Central memory CD4-positive, alpha-beta T cell (primary cell): ENCODE results near the gene TUT1.
A peak's percentile ranks its signal among the peaks of the same experiment; 100 is the strongest.
"Not testable (repeated sequence)": the region's sequence is repeated elsewhere in the genome, so short reads cannot be mapped to it uniquely, and the experiment has no call there.

Experiments
- DNase-seq: peaks from one replicate; pipeline ENCODE4 v3.0.0; 2022

Gene TUT1

DNA sequence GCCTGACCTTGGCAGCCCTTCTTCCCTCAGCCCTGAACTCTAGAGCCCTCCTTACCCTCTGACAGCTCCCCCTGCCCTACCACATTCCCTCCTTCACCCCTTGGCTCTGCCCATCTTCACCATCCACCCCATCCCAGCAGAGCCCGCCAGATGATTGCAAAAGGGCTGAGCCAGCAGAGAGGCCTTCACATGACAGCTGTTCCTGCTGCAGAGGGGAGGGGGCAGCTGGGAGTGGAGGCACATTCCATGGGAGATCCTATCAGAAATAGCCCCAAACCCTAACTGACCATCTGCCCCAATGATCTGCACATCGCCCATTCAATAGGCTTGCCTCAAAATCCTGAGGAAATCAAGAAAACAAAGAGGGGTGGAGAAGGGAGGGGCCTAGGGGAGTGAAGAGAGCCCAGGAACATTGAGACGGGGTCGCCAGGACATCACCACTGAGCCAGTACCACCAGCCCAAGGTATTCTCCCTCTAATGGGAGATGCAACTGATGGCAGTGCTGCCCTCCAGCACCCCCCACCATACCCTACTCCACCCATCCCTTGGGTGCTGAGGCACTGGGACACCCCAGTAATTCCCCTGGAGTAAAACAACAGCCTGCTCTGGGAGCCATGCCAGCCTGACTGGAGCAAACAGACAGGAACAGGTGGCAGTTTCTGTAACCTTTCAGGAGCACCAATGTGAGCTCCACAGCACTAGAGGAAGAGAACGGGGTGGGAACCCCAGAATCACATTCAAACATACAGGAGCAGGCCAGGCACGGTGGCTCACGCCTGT, 36.7 kb downstream of the TUT1 start:
- DNase-seq, result no peak

DNA sequence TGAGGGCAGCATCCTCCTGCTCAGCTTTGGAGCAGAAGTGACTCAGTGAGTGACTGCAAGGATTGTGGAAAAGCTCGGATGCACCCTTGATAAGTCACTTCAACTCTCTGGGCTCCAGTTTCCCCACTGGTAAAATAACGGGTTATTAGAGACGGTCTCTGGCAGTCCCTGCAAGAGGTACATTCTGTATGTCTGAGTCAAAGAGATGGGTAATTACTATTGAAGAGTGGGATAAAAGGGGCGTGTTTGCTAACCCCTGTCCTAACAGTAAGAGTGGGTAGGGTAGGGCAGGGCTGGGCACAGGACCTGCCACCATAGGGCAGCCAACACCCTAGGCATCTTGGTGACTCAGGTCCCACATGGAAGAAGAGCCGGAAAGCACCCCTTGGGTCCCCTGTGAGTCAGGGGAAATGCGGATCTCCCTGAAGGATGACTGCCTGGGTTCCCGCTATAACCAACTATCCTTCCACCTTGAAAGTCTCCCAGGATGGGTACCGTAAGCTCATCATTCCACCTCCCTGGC, 37.4 kb downstream of the TUT1 start:
- DNase-seq, result no peak

DNA sequence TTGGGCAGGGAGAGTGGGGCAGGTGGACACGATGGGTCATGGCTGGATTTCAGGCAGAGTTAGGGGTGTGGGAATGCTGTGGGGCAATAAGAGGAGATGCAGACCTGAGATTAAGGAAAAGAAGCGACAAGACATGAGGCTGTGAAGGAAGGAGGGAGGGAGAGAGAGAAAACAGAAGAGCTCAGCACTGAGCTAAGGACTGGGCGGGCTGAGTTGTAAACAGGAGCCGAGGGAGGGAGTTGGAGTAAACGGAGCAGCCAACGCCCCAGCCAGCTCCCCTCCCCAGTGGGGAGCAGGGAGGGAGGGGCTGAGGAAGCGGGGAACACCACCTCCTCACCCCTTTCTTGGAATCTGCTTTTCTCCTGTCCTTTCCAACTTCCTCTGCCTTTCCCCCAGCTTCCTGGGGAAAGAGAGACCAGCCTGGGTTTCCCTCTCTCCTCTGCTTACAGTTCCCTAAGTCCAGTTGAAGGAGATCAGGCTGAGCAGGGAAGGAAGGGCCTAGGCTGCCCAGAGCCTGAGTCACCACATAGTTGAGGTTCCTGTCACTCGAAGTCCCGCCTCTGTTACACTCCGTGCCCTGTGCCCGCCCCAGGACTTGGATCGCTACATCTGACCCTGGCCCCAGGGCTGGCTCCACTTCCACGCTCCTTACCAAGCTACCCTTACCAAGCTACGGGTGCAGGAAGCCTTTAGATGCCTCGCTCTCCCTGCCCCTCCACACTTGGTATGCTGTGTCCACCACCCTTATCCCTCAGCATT, 38.1 kb downstream of the TUT1 start:
- DNase-seq, result peak; percentile 73

DNA sequence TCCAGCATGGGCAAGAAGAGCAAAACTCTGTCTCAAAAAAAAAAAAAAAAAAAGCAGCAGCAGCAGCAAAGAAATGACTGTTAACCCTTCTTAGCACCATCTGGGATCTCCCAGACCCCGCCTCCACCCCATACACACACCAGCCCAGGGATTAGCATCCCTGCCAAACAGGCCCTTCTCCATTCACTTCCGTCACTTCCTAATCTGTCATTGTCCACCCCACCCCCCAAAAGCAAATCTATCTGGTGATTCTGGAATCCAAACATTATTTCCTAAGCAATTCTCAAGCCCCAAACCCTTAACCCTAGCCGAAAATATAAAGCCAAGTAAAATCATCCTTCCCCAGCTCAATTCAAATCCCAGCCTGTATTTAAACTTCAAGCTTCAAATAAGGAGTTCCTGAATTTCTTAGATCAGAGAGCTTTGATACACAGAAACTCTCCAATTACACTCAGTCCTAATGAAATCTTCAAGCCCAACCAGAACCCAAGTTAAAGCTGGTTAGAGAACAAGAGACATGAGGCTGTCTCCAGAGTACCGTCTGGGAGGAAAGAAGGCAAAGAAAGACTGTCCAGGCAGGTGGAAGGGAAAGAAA, 38.7 kb downstream of the TUT1 start:
- DNase-seq, result no peak

DNA sequence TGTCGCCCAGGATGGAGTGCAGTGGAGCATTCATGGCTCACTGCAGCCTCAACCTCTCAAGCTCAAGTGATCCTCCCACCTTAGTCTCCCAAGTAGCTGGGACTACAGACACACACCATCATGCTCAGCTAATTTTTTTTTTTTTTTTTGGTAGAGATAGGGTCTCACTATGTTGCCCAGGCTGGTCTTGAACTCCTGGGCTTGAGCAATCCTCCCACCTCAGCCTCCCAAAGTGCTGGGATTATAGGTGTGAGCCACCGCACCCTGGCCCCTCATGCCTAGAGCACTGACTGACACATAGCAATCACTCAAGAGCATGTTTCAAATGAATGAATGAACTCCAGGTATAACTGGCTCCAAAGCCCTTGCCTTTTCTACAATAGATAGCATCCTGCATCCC, 40.8 kb downstream of the TUT1 start:
- DNase-seq, result not testable (repeated sequence)

DNA sequence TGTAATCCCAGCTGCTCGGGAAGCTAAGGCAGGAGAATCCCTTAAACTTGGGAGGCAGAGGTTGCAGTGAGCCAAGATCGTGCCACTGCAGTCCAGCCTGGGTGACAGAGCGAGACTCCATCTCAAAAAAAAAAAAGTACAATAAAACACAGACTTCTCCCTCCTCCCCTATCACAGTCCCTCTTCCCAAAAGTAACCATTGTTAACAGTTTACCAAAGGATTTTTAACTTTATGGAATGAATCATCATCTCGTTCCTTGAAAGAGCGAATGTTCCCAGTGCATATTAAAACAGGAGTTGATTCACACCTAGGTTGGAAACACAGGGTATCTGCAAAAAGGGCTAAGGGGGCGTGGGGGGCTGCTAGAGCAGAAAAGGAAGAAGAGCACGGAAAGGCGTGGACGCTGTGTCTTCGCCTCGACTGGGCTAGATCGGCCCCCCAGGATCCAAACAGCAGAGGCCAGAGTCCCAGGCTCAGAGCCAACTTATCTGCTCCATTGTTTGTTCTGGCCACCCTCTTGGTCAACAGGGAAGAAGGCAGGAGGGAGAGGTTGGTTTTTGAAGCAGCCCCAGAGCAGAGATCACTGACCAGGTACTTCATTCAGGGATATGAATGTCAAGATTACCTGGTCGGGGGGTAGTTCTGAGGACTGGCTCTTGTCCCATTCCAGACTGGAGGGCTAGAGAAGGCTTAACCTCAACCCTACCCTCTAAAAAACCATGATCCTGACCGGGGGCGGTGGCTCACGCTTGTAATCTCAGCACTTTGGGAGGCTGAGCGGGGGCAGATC, 42.6 kb downstream of the TUT1 start:
- no peak for DNase-seq

DNA sequence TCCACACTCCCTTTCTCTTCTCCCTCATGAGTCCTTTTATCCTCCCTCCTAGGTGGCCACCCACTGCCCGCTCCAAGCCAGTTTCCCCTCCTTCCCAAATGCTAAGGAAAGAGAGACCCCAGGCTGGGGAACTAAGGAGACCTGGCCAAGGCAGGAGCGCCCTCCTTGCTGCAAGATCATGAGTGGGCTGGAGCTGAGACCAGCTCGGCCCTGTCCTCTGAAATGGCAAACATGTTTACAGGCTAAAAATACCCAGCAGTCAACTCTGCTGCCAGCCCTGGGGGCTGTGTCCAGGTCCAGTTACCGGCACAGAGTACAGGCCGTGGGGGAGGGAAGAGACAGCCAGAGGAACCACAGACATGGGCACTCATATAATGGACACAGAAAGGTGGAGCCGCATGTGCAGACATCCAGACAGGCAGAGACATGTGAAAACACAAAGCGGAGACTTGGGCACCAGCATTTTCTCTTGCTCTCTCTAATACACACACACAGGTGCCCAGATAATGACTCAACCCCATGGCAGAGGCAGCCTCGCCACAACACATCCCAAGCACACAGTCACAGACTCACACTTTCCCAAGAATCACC, 43.5 kb downstream of the TUT1 start:
- no peak for DNase-seq

DNA sequence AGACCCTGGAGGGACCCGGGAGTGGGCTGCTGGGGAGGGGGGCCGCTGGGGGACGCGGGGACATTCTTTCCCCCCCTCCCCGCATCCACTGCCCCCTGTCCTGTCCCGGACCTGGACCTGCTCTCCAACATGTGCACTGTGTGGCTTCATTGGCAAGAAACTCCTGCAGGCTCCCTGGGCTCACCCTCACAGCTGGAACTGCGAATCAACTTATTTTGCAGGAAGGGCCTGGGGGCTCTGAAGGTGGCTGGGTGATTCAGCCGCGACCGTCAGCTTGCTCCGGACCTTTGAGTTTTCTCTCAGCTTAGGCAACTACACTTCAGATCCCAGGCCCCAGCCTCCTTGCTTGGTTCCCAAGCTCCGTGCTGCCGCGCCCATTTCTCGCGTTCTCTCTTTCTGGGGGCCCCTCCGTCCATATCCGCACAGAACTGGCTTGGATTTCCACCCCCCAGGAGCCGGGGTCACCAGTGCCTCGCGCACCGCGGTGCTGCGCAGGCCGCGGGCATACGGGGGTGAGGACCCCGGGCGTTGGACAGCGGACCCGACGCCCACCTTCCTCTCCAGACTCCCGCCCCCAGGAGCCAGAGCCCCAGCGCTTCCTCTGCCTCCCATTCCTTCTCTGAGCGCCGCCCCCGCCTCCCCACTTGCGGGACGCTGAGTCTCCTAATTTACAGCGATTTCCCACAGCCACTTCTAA, 44.2 kb downstream of the TUT1 start:
- DNase-seq, result no peak

DNA sequence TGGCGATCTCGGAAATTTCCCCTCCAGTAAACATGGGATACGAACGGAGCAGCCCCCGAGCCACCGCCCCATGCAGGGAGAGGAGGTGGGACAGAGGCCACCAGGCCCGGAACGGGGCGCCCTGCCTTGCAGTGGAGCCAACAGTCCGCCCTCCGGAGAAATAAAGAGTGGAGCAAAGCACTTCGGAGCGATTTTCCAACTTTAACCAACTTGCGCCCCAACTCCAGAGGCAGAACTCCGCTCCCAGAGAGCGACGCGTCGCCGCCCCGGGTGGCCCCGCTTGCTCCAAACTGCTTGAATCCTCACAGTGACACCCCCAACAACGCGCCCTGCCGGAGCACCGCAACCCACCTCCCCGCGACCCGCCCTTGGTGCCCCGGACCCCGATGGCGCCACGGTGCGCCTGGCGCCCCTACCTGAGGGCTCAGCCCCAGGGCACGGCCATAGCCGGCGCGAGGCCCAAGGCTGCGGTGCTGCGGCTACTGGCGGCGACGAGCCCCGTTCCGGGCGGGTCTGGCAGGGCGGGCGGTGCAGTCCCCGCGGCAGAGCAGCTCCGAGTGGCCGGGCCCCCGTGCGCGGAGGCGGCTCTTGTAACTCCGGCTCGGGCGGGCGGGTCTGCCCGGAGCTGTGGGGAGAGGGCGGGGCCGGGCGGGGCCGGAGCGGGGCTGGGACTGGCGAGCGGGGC, 44.9 kb downstream of the TUT1 start, which contains the start of gene AHNAK:
TSS of gene AHNAK (minus strand) at position 563 of the 685 bp plus-strand sequence. CDS start 10,708 bp downstream, outside the sequence.
- DNase-seq, result peak; percentile 67

DNA sequence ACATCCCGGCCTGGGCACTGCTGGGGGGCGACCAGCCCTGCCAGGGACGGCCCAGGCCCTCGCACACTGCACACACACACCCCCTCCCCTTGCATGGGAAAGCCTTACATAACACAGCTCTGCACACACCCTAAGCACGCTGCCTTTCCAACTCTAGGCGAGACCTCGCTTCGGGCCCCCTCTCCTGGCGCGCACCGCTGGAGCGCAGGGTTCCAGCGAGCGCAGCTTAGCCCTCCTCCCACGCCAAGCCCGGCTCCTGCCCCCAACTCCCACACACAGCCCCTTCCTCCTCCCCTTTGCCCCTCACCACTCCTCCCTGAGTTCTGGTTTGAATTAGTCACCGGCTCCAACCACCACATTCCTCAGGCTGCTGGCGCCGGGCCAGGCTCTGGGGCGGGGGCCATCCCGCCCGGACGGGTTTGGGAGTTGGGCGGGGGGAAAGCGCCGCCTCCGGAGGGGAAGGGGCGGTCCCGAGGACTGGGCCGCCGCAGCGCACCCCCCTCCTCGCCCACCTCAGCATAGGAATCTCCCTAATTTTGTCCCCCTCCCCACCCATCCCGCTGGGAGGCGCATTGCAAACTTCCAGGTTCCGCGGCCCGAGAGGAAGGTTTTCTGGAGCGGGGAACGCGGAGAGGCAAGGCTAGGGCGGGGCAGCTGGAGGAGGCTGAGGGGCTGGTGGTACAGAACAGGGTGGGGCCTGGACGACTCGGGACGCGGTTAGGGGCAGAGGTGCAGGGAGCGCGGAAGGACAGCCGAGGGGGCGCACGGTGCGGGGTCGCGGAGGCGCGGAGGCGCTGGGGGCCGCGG, 45.7 kb downstream of the TUT1 start:
- DNase-seq, result peak; percentile 39

DNA sequence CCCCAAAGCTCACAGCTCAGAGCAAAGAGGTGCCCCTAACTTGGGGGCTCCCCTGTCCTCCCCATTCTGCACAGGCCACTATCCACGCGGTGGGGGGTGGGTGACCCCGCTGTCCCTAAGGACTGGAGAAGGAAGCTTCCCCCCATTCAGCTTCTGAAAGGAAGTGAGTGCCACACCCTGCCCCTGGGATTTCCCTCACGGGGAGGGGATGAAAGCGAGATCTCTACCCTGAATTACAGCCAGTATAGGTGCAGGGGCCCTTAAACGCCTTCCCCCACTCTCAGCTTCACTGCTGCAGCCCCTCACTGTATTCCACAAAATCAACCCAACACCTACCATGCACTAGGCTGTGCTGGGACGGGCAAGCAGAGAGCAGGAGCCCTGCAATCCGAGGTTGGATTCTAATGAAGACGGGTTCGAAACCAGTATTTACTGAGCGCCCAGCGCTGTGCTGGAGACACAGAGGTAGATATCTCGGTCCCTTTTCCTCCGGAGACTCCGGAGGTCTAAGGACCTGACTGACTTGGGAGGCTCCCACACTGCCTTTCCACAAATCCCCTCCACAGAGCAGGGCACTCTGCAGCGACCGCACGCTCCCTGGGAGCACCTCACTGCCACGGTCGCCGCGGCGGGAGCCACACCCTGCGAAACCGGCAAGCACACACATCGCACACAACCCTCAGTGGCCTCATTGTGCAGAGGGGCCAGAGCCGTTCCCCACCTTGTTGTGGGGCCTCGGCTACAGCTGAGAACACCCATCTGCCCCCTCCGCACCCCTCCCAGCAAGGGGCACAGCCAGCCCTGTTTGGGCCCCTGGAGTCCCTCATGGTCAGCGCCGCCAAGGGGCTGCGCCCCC, 46.5 kb downstream of the TUT1 start:
- DNase-seq, result peak; percentile 39

DNA sequence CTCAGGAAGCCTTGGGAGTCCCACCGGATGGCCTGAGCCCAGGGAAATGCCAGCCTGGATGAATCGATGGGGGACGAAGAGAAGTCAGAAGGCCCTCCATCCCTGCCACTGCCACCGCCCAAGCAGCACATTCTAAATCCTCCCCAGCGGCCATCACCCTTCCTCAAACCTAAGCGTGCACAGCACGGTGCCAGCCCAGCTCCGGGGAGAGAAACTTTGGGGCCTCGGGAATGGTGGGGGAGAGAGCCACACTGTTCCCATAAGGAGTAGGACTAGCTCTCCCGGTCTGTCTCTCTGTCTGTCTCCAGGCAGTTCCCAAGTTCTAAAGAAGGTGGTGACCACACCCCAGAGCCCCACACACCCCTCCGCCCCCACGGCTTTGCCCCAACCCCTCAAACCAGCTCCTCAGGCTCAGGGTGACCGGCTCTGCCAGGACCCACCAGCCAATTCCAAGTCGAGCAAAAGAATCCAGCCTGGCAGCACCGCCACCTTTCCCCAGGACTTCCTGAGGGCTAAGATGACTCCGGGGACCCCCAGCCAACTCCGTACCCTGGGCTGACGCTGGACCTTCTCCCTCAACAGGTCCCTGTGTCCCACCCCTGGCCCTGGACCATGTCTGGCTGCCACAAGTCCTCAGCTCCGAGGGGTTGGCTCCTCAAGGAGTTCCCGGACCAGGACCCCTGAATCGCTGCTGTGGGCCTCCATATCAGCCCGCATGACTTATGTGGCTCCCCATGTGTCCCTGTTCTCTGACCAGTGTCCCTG, 47.5 kb downstream of the TUT1 start:
- no peak for DNase-seq

DNA sequence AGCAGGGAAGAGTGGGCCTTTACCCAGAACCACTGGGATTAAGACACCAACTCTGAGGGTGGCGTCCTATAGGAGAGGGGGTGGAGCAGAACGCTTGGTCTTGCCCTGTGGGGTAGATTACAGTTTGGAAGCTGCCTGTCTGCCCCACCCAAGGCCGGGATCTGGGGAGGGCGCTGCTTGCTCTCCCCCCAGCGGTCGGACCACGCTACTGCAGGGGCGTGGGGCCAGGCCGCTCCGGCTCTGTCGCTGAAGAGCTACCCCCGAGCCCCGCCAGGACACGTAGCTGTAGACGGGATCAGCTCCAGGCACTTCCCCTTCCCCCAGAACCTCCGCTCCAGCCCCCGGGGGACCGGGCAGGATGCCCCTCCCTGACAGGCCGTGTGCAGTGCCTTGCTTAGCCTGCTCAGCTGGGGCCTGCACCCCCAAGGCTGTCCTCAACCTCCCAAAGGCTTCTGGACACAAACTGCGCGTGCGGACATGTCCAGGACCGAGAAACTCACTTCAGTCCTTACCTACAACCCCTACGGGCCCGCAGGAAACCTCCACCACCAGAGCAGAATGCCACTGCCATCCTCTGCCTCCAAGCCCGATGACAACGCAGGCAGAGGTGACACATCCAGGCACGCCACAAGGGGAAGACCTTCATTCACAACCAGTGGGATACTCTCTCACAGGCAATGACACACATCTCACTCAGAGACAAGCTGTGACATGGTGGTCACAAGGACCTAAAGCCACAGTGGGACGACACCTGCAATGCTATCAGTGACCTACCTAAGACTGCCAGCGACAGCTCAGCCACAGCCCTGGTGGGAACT, 48.4 kb downstream of the TUT1 start:
- peak; percentile 62 for DNase-seq

DNA sequence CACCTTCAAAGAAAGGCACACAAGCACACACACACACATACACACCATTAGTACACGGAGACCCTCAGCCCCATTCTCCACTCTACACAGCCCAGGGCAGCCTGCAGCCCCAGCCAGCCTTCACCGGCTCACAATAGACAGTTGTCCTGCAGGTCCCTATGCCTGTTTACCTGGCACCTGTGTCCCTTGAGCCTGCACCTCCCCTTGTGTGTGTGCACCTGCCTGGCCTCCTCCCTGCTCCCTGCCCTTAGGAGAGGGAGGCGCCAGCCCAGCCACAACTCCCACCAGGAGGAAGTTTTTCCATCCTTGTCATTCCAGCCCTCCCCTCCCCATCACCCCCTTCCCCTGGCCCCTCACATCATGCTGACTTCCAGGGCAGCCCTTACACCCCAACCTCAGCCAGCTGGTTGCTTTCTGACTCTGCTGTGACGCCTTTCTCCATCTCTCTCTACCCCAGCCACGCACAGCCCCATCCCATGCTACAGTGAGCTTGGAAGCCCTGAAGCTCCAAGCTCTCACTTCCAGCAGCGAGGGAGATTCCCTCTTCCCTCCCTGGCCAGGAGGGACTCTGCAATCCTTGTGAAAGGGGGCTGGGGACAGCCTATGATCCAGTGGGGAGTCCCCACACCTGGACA, 49.1 kb downstream of the TUT1 start:
- DNase-seq, result no peak

DNA sequence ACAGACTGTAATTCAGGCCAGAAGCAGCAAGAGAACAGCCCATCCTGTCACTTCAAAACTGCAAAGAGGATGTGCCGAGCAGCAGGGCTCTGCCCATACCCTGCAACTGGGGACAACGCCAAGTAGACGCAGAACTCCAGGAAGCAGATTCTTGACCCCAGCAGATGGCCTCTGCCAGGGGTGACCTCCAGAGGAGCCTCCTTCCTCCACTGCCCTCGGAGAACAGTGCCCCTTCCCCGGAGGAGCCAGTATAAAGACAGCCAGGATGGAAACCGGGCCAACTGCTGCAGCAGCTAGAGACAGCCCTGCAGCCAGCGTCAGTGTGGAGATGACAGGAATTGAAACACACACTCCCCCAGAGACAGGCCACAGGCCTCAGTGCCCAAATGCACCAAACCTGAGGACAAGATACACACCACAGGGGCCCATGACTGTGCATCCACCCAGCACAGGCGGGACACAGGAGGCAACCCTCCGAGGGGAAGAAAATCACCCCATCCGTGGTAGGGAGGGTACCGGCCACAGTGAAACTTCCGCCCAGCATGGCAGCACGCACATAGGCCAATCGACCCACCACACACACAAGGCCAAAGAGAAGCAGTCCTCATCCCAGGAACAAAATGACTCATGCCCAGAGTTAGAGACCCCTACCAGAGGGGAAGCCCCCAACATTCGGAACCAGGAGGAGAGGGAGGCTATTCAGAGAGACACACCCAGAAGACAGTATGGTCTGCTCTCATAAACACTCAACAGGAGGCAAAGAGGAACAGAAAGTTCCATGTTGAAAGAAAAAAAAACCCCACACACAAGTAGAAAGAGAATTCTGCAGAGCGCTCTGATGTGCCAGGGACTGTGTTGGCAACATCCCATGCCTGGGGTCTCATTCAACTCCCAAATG, 50.3 kb downstream of the TUT1 start:
- no peak for DNase-seq
